ENCODE measurements around the gene NFATC1.

Gene NFATC1

GRCh38 chr18:79459946-79460480 is 64.3 kb downstream of the NFATC1 start:
- DNase-seq, result no peak

- no peak for DNase-seq
Measured at GRCh38 chr18:79460481-79461300, 65.0 kb downstream of the NFATC1 start.

DNA sequence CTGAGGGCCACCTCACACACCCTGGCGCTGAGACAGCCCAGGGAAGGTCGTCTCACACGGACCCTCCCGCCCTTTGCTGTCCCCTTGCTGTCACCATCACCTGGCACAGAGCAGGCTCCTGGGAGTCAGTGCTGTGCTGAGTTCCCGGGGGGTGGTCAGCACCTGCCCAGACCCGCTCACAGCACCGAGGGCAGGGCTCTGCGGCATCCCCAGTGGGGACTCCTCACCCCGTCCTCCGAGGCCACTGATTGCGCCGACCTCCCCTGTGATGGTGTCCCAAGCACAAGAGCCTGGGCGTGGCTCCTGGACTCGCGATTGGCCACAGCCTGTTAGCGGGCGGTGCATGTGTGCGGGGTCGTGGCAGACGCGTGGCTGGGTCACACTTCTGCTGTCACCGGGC is 65.9 kb downstream of the NFATC1 start:
- DNase-seq, result no peak

DNA sequence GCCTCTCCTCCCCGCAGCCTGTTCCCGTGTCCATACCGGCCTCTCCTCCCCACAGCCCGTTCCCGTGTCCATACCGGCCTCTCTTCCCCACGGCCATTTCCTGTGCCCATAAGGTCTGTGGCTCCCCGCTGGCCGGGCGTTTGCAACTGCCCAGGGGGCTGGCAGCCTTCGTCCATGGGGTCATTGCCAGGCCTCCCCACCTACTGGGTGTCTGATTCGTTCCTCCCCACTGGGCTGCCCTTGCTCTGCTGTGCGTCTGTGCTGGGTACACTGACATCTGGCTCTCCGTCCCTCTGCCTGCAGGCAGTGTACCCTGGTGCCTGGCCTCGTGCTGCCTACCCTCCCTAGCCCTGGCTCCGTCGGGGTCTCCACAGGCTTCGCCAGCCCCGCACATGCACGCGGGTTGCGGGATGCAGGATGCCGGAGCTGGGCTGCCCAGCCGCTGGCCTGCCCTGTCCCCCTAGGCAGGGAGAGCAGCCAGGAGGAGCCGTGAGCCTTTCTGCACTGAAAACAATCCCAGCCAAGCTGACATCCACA is 67.8 kb downstream of the NFATC1 start:
- no peak for DNase-seq

DNA sequence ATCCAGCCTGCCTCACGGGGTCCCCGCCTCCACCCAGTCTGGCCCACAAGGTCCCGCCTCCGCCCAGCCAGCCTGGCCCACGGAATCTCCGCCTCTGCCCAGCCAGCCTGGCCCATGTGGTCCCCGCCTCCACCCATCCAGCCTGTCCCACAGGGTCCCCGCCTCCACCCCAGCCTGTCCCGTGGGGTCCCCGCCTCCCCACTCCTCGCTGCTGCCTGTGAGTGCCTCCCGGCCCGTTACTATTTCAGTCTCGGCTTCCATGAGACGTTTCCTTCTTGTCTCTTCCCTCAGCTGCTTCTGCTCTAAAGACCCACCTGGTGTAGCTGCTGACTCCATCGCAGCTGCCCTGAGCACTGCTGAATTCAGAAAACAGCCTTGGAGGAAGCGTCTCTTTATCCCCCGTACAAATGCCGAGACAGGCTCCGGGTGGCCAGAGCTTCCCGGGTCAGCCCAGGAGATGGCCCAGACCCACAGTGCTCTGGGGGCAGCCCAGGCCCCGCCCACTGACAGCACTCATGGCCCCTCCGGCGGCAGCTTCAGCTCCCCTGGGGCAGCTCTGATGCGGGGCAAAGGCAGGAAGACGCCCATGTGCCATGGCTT is 69.8 kb downstream of the NFATC1 start:
- no peak for DNase-seq

GRCh38 chr18:79466591-79466990 is 70.9 kb downstream of the NFATC1 start:
- DNase-seq, result no peak

GRCh38 chr18:79467126-79467525 is 71.4 kb downstream of the NFATC1 start:
- no peak for DNase-seq

GRCh38 chr18:79468119-79468789 is 72.5 kb downstream of the NFATC1 start:
- no peak for DNase-seq

DNA sequence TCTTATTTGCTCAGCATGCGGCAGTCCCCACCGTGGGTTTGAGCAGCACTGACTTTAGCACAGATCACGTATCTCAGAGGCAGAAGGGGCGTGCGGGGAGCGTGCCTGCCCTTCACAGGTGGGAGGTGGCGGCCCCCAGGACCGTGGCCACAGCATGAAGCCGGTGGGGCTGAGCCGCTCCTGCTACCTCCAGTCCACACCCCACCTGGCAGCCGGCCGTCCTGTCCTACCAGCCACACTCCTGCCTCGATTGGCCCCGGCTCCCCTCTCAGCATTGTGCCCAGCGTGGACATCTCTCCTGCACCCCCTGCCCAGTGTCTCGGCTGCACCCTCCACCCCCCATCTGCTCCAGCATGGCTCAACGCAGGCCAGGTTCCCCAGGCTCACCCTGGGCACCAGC is 73.6 kb downstream of the NFATC1 start:
- DNase-seq, result no peak

DNA sequence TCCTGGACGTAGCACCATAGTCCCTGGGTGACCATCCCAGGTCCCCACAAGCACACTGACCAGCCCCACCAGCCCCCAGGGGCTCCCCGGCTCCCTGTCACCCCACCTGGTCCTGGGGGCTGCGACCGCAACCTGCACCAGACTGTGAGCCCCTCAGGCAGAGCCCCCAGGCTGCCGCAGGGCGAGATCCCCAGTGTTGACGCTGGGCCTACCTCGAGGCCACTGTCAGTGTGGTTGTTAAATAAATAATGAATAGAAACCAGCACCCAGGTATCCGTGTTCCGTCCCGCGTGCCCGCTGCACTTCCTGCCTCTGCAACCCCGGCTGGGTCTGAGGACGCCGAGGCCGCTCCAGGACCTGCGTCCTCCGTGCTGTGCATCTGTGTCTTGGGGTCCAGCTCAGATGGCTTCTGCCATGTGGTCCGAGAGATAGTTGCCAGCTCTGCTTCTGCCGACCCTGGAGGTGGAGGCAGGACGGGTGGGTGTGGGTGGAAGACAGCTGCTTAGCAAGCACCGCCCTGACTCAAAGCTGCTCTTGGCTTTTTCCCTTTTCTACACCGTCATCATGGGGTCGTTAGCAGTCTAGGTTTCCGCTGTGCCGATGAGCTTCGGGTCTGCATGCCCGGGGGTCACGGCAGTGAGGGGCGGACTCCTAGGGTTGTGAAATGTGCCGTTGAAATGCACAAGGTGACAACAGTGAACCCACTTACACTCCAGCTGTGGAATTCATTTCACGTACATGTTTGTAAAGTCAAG is 74.2 kb downstream of the NFATC1 start:
- no peak for DNase-seq

DNA sequence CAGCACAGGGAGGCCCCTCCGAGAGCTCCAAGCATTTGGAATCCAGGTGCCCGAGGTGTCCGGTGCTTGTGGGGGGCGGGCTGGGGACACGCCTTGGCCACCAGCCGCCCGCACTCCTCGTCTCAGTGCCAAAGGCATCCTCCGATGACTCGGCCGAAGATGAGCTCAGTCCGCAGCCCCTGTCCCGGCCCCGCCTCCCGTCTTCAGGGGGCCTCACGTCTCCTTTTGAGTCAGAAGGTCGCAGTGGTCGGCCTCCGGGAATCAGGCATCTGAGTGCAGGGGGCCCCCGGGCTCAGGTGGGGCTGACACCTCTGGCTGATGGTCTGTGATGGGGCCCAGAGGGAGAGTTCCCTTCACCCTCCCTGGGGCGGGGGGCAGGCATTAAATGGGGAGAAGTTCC is 74.8 kb downstream of the NFATC1 start:
- DNase-seq, result no peak

DNA sequence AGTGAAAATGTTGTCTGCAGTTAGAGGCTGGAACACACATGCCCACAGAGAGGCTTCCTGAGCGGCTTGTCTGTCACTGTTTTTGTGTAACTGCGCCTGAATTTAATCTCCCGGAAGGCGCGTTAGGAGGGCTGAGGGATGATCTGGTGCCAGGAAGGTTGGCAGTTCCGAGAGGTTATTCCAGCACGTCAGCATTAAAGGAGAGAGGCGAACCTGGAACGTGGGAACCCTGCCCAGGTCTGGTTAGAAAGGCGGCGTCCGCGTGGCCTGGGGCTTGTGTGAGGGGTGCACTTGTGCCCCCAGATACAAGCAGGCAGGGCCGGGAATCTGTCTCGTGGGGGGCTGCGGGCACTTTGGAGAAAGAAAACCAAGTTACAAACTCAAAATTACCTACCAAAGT is 75.3 kb downstream of the NFATC1 start:
- DNase-seq, result no peak

DNA sequence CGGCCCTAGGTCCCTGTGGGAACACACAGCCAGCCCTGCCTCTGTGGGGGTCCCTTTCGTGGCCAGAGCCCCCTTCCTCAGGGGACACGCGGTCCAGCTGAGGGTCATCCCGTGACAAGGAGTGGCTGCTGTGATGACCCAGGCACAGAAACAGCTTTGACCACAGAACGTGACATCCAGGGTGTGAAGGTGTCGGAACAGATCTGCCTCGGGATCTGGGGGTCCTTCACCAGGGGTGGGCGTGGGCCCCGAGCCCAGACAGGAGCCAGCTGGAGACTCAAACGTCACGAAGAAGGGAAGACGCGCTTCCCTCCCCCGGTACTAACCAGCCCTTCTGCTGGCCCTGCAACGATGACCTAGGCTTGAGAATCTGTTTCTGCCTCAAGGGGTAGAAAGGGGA is 75.9 kb downstream of the NFATC1 start:
- DNase-seq, result no peak

DNA sequence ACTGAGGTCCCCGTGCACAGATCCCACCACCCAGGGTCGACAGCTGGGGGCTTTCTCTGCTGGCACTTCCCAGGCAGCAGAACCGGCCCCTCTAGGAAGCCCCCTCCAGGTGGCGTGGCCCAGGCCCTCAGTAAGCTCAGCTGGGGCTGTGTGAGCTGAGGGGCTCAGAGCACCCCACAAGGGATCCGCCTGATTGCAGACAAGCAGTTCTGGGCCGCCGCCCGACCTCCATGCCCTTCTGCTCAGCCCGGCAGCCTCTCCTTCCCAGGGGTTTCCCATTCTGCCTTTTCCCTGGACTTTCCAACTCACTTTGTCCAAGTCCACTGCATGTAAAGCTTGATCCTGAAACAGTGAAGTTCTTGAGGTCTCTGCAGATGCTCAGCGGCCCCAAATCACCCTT is 76.4 kb downstream of the NFATC1 start:
- DNase-seq, result no peak

- DNase-seq, result no peak
Measured at GRCh38 chr18:79472946-79473345, 77.2 kb downstream of the NFATC1 start.

GRCh38 chr18:79476031-79476917 is 80.5 kb downstream of the NFATC1 start:
- no peak for DNase-seq

- no peak for DNase-seq
Measured at GRCh38 chr18:79476918-79477571, 81.3 kb downstream of the NFATC1 start.

- DNase-seq, result no peak
Measured at GRCh38 chr18:79477711-79478483, 82.2 kb downstream of the NFATC1 start.

GRCh38 chr18:79478484-79479115 is 82.9 kb downstream of the NFATC1 start:
- no peak for DNase-seq

Measured in activated CD4-positive, CD25-positive, alpha-beta regulatory T cell (primary cell).